Measurements from ENCODE around the gene MAGEA4. TPM values are rescaled to one million over a fixed set of nuclear protein-coding genes. Genes with fewer than 3 reads are reported as not detected.

Gene MAGEA4
- total RNA-seq, 1 donor from 2014 or later, result not detected

DNA sequence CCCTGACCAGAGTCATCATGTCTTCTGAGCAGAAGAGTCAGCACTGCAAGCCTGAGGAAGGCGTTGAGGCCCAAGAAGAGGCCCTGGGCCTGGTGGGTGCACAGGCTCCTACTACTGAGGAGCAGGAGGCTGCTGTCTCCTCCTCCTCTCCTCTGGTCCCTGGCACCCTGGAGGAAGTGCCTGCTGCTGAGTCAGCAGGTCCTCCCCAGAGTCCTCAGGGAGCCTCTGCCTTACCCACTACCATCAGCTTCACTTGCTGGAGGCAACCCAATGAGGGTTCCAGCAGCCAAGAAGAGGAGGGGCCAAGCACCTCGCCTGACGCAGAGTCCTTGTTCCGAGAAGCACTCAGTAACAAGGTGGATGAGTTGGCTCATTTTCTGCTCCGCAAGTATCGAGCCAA, 11.0 kb downstream of the MAGEA4 start:
- DNase-seq (no peak), ATAC-seq (no peak)
- H3K27ac ChIP-seq, result no peak overlapping the region
- no peak overlapping the region for H3K4me3 ChIP-seq
- no peaks in the 10 kb centered on the region for H3K9me3 ChIP-seq
- H3K36me3 ChIP-seq, result no peaks in the 10 kb centered on the region
- TF ChIP-seq, protein P1, sequence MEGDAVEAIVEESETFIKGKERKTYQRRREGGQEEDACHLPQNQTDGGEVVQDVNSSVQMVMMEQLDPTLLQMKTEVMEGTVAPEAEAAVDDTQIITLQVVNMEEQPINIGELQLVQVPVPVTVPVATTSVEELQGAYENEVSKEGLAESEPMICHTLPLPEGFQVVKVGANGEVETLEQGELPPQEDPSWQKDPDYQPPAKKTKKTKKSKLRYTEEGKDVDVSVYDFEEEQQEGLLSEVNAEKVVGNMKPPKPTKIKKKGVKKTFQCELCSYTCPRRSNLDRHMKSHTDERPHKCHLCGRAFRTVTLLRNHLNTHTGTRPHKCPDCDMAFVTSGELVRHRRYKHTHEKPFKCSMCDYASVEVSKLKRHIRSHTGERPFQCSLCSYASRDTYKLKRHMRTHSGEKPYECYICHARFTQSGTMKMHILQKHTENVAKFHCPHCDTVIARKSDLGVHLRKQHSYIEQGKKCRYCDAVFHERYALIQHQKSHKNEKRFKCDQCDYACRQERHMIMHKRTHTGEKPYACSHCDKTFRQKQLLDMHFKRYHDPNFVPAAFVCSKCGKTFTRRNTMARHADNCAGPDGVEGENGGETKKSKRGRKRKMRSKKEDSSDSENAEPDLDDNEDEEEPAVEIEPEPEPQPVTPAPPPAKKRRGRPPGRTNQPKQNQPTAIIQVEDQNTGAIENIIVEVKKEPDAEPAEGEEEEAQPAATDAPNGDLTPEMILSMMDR (IDR thresholded peaks at IDR 0.05), result no peak
- no peaks in the 10 kb centered on the region for H3K27me3 ChIP-seq (ENCODE audit: low read depth)
- intact Hi-C loops (cut with DNase I), result no loop called here
- no peaks in the 10 kb centered on the region for H3K4me1 ChIP-seq

DNA sequence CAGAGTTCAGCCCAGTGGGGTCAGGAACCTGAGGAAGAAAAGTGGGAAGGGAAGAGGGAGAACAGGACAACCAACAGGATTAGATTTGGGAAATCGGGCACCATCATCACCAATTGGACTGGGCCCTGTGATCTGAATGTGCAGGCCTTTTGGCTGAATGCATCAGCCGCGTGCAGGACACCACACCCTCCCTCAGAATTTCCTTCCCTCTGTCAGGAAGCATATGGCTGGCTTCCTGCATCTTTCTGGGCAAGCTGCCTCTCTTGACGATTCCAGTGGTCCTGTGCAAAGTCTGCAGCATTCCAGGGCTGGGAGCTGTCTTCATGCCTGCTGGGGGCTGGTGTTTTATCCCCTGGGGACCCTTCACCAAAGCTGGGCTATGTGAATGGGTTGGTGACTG, 16.4 kb downstream of the MAGEA4 start:
- Histone ChIP-seq H3K27ac (no peak overlapping the region), H3K4me1 (no peaks in the 10 kb centered on the region), H3K36me3 (no peaks in the 10 kb centered on the region), H3K9me3 (no peaks in the 10 kb centered on the region), H3K27me3 (ENCODE audit: low read depth) (no peaks in the 10 kb centered on the region), H3K4me3 (no peak overlapping the region)
- intact Hi-C loops (cut with DNase I), result no loop called here
- ATAC-seq (no peak), DNase-seq (no peak)
- TF ChIP-seq, protein P1 (IDR thresholded peaks at IDR 0.05), result no peak

DNA sequence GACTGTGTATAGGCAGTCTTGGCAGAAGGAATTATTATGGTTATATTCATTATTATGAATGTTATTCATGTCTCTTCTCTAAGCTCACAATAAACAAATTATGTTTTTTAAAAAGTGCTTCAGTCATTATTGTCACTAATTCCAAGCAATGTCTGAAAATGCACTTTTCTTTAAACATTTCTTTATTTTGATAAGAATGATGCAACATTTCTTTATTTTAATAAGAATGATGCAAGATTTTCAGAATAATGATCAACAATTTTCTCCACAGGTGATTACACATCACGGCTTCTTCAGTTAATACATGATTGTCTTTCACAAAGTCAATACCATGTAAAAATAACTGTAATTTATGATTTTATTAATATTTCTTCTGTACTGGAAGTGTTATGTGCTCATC, 22.7 kb downstream of the MAGEA4 start:
- H3K4me3 ChIP-seq, result no peak overlapping the region
- TF ChIP-seq, protein P1 (IDR thresholded peaks at IDR 0.05), result no peak
- ATAC-seq (no peak), DNase-seq (no peak)
- no peaks in the 10 kb centered on the region for H3K9me3 ChIP-seq
- H3K27me3 ChIP-seq (ENCODE audit: low read depth), result no peaks in the 10 kb centered on the region
- H3K36me3 ChIP-seq, result no peaks in the 10 kb centered on the region
- H3K27ac ChIP-seq, result no peak overlapping the region
- intact Hi-C loops (cut with DNase I), result no loop called here
- H3K4me1 ChIP-seq, result no peaks in the 10 kb centered on the region

DNA sequence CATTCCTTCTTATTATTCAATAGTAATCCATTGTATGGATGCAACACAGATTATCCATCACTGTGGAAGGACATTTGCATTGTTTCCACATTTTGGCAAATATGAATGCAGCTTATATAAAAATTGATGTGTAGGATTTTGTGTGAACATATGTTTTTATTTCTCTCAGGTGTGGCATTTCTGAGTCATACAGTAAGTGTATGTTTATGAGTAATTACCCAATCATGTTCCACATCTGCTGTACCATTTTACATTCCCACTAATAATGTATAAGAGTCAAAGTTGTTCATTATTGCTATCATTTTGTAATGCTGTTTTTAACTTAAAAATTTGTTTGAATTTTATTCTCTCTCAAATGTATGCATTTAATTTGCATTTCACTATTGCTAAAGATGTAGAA, 25.5 kb downstream of the MAGEA4 start:
- no peak for DNase-seq
- no peaks in the 10 kb centered on the region for H3K4me1 ChIP-seq
- intact Hi-C loops (cut with DNase I), result no loop called here
- no peak overlapping the region for H3K27ac ChIP-seq
- H3K4me3 ChIP-seq, result no peak overlapping the region
- no peaks in the 10 kb centered on the region for H3K27me3 ChIP-seq (ENCODE audit: low read depth)
- H3K36me3 ChIP-seq, result no peaks in the 10 kb centered on the region
- ATAC-seq, result no peak
- TF ChIP-seq, protein P1 (IDR thresholded peaks at IDR 0.05), result no peak
- no peaks in the 10 kb centered on the region for H3K9me3 ChIP-seq

DNA sequence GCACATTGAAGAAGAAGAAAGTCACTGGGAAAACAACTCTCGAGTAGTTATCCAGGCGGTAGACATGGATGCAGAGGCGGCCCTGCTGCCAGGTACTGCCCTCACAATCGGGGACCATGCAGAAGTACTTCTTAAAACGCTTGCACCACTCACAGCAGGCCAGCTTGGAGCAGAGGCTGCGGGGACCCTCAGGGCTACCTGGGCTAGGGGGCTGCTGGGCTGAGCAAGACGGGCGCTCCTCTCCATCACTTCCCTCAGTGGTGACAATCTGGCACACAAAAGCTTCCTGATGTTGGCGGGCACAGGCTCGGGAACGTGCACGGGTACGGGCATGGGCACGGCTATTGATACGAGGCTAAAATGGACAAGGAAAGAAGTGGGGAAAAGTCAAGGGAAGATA, 42.0 kb downstream of the MAGEA4 start:
- Histone ChIP-seq H3K9me3 (no peaks in the 10 kb centered on the region), H3K27ac (no peak overlapping the region), H3K4me1 (no peaks in the 10 kb centered on the region), H3K27me3 (ENCODE audit: low read depth) (no peaks in the 10 kb centered on the region), H3K4me3 (no peak overlapping the region), H3K36me3 (peaks cover 13% of the 10 kb centered on the region)
- no peak for DNase-seq
- TF ChIP-seq, protein P1 (IDR thresholded peaks at IDR 0.05), result no peak
- no peak for ATAC-seq
- intact Hi-C loops (cut with DNase I), result no loop called here

DNA sequence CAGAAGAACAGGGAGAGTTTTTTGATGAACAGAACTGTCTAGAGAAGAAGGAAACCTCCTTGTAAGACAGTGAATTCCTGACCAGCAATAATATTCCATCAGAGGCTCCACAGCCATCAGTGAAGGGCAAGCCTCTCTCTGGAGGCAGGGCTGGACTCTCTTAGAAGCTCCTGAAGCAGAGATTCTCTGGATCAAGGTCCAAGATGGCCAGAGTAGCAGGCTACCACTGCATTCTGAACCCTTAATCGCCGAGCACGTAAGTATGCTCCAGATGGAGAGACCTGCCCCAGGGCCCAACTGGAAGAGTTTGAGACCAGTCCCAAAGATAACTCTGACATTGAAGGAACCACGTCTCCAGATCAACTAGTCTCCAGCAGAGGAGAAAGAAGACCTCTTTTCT, 45.4 kb downstream of the MAGEA4 start:
- no peak for ATAC-seq
- DNase-seq, result no peak
- H3K27me3 ChIP-seq (ENCODE audit: low read depth), result no peaks in the 10 kb centered on the region

More for the DNA sequence above, 45.4 kb downstream of the MAGEA4 start:
- no peaks in the 10 kb centered on the region for H3K4me1 ChIP-seq
- H3K36me3 ChIP-seq, result peaks cover 13% of the 10 kb centered on the region
- H3K9me3 ChIP-seq, result no peaks in the 10 kb centered on the region
- TF ChIP-seq, protein P1 (IDR thresholded peaks at IDR 0.05), result no peak
- no peak overlapping the region for H3K4me3 ChIP-seq
- no peak overlapping the region for H3K27ac ChIP-seq
- intact Hi-C loops (cut with DNase I), result no loop called here
